ENCODE data around the gene NHSL2.

NHSL2 gene

GRCh38 chrX:72020204-72020603 is 109.6 kb downstream of the NHSL2 start:
- no peak for DNase-seq (ENCODE audit: low read depth)

DNA sequence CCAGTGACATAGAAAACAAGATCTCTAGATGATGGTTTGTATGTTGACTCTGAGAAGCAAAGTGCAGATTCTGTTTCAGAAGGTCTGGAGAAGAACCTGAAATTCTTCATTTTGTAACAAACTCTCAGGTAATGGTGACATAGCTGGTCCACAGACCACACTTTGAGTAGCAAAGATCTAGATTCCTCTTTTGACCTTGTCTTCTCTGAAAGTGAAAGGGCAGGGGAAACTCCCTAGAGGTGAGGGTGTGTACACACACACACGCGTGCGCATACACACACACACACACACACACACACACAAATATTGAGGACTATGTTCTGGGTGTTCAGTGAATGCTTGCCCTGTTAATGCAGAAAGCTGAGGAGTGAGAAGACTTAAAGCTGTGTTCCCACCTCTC is 110.1 kb downstream of the NHSL2 start:
- no peak for DNase-seq (ENCODE audit: low read depth)

- no peak for DNase-seq (ENCODE audit: low read depth)
Measured at GRCh38 chrX:72021975-72022374, 111.3 kb downstream of the NHSL2 start.

GRCh38 chrX:72023071-72023470 is 112.4 kb downstream of the NHSL2 start:
- DNase-seq (ENCODE audit: low read depth) = no peak

- no peak for DNase-seq (ENCODE audit: low read depth)
Measured at GRCh38 chrX:72025236-72025770, 114.7 kb downstream of the NHSL2 start.

- no peak for DNase-seq (ENCODE audit: low read depth)
Measured at GRCh38 chrX:72026341-72027023, 115.8 kb downstream of the NHSL2 start.

- DNase-seq (ENCODE audit: low read depth) = no peak
Measured at GRCh38 chrX:72027024-72027913, 116.6 kb downstream of the NHSL2 start.

DNA sequence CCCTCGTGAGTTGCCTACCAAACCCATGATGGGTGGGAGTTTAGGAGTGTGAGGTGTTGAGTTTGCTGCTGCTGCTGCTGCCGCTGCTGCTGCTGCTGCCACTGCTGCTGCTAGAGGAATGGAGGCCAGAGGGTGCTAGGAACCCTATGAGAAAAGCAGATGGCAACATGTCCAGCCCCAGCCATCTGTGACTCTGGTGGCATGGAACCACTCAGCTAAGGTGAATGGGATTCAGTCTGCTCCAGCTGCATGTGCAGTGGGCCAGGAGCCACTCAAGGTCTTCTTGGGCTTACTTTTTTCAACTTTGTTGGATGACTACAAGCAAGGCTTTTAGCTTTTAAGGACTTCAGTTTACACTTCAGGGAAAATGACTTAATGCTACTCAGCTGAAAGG is 117.3 kb downstream of the NHSL2 start:
- DNase-seq (ENCODE audit: low read depth) = no peak

GRCh38 chrX:72028701-72029470 is 118.2 kb downstream of the NHSL2 start:
- DNase-seq (ENCODE audit: low read depth) = no peak

- DNase-seq (ENCODE audit: low read depth) = peak; percentile 42
Measured at GRCh38 chrX:72029483-72030411, 119.1 kb downstream of the NHSL2 start.

DNA sequence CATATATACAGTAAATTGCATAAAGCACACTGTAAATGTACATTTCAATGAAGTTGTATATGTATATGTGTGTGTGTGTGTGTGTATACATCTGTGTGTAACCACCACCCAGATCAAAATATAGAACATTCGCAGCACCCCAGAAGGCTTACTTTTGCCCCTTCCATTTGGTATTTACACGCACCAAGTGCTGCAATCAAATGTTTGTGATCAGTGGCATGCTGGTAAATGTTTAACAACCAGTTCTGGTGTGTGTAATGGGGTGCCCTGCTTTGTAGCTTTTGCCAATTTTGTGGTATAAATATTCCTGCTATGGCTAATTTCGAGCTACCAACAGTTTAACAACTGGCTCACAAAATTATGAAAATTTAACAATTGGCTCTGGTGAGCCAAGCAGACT is 119.8 kb downstream of the NHSL2 start:
- DNase-seq (ENCODE audit: low read depth) = no peak

DNA sequence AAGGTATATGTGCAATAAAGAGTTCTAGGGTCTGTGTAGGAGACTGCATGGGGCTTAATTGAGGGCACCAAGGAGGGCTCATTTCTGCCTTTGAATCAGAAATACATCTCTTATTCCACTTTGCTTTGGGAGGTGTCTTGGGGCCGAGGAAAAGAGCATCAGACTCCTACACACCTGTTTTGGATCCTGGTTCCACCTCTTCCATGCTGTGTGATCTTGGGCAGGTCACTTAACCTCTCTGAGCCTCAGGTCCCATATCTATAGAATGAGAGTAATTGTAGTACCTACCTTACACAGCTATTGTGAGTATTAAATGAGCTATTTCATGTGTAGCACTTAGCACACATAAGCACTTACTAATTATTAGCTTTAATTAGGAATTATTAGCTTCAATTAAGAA is 120.5 kb downstream of the NHSL2 start:
- DNase-seq (ENCODE audit: low read depth) = no peak

GRCh38 chrX:72031634-72032033 is 121.0 kb downstream of the NHSL2 start:
- no peak for DNase-seq (ENCODE audit: low read depth)

DNA sequence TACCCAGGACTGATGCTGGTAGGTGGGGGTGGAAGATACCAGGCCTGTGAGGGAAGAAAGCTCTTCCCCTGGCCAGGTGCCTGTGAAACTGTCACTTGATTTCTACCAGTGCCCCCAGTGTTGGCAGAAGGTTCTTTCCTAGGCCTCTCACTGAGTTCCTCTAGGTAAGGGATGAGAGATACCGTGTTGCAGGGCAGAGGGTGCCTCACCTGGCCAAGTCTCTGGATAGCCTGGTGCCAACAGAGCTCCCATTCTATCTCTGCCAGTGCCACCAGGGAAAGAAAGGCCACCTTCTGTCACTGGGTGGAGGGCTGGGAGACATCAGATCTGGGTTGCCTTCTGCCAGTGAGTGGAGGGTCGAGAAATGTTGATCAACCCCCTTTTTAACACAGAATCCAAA is 127.0 kb downstream of the NHSL2 start:
- no peak for DNase-seq (ENCODE audit: low read depth)

DNA sequence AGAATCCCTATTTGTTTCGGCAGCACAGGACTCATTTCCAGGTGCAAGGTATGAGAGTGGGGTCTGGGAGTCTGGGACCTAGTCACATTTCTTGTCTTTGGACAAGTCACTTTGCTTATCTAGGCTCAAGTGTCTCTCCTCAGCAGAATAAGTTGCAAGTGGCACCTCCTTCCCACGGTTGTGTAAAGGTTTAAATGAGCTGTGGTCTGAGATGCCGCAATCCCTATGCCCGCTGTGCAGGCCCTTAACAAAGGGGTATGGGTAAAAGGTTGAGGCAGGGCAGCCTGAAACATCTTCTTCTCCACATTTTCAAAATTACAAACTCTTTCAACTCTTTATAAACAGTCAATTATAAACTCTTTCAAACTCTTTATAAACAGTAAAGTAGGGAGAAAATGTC is 127.4 kb downstream of the NHSL2 start:
- no peak for DNase-seq (ENCODE audit: low read depth)

- no peak for DNase-seq (ENCODE audit: low read depth)
Measured at GRCh38 chrX:72038868-72039267, 128.2 kb downstream of the NHSL2 start.

GRCh38 chrX:72040506-72040905 is 129.9 kb downstream of the NHSL2 start:
- no peak for DNase-seq (ENCODE audit: low read depth)

DNA sequence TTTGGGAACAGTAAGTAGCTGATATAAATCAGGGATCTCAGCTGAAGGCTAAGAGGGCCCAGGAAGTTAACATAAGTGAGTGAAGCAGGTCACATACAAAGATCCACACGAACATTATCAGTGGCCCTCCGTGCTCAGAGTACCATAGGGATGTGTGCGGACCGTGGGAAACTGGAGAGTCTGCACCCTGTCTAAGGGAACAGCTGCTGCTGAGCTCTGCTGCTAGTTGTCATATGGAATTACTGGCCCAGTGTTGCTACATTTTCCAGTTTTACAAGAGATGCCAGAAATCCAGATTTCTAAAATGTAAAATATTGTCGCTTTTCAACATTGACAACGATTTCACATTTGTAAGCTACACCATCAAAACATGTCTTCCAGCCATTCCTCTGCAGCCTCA is 130.5 kb downstream of the NHSL2 start:
- no peak for DNase-seq (ENCODE audit: low read depth)

GRCh38 chrX:72041871-72042851 is 131.5 kb downstream of the NHSL2 start:
- DNase-seq (ENCODE audit: low read depth) = no peak

GRCh38 chrX:72042852-72043248 is 132.2 kb downstream of the NHSL2 start:
- DNase-seq (ENCODE audit: low read depth) = no peak
